Activated CD4-positive, CD25-positive, alpha-beta regulatory T cell treated with anti-CD3 and anti-CD28 coated beads, Interleukin-2, amount 50 U/mL, for 16 hours (primary cell): ENCODE results near the gene TMEM91.
"Not testable (repeated sequence)": the region's sequence is repeated elsewhere in the genome, so short reads cannot be mapped to it uniquely, and the experiment has no call there.

ENCODE experiments used
- DNase-seq: peaks from one replicate; pipeline ENCODE4 v3.0.0-alpha.2; 2020; ENCODE audit warnings: low read depth, low spot score

TMEM91 gene

DNA sequence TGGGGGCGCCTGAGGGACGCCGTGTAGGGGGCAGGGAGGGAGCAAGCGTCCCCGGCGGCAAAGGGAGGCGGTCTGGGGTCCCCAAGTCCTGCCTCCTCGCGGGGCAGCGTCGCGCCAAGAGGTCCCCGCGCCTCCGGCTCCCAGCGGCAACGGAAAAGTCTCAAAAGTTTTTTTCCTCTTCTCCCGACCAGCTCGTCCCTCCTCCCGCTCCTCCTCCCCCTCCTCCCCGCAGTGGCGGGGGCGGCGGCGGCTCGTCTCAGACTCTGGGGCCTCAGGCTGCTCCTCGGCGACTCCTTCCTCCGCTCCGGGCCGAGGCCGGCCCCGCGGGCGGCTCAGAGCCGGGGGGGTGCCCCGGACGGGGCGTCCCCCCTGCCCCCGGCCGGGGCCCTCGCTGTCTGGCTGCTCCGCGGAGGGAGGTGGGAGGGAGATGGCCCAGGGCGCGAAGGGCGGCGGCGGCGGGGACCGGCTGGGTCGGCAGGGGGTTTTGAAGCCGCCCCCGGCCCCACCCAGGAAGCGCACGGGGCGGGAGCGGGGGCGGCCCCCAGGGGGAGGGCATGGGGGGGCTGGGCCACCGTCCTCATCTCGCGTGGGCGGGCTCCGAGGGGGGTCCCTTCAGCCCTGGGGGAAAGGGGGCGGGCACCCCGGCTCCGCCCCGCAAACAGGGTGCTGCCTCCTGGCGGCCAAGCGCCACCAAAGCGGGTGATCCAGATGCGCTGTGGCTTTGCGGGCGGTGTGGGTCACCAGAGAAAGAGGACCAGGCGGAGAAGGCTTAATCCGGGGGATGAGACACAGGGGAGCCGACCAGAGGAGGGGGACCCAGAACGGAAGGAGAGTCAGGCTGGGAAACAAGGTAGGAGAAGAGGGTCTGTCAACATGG lies 22.6 kb upstream of the TMEM91 start, which contains the start of gene TGFB1:
TGFB1 (minus strand) TSS at position 457 of the 877 bp plus-strand sequence. CDS start 878 bp downstream, outside the sequence.
- peak; percentile 89 for DNase-seq

DNA sequence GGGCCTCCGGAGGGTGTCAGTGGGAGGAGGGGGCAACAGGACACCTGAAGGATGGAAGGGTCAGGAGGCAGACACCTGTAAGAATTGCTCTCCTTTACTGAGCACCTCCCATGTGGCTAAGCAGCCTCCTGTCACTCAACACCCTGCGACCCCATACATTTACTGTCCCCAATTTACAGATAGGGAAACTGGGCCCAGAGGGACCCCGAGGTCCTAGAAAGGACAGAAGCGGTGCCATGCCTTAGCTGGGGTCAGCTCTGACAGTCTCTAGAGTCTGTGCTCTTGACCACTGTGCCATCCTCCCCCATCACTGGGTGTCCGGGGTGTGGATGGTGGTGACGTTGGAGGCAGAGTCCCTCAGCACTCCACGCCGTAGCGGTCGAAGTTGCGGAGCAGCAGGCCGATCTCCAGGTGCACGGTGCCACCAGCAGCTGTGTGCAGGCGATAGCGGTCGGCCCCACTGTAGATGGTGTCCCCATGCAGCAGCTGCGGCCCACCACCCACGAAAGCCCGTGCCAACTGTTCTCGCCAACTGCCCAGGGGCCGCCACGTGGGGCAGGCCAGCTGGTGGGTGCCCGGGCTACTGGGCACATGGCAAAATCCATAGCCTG lies 21.9 kb upstream of the TMEM91 start:
- no peak for DNase-seq

DNA sequence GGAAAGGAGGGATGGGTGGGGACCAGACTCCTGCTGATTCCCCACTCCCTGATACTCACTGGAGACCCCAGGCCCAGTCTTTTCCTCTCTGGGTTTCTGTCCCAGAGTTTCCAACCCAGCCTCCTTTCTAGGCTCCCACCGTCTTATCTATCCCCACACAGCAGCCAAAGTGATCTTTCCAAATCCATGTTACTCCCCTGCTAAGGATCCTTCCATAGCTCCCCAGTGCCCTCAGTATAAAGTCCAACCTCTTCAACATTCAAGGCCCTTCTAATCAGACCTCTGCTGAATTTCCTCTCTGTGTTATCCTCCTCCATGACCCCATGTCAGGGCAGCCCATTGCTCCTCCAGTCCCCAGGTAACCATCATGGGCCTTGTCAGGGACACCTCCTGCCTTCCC lies 21.3 kb upstream of the TMEM91 start:
- DNase-seq = no peak

DNA sequence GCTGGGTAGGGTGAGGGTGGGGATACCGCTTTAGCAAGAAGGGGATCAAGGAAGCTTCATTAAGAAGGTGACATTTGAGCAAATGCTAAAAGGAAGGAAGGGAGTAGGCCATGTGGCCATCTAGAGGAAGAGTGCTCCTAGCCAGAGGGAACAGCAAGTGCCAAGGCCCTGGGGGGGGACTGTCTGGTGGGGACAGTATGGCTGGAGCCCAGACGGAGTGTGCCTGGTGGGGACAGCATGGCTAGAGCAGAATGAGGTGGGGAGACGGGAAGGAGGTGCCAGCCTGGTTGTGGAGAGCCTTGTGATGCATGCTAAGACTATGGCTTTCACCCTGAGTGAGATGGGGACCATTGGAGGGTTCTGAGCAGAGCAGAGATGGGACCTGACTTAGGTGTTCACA lies 20.5 kb upstream of the TMEM91 start:
- DNase-seq = no peak

DNA sequence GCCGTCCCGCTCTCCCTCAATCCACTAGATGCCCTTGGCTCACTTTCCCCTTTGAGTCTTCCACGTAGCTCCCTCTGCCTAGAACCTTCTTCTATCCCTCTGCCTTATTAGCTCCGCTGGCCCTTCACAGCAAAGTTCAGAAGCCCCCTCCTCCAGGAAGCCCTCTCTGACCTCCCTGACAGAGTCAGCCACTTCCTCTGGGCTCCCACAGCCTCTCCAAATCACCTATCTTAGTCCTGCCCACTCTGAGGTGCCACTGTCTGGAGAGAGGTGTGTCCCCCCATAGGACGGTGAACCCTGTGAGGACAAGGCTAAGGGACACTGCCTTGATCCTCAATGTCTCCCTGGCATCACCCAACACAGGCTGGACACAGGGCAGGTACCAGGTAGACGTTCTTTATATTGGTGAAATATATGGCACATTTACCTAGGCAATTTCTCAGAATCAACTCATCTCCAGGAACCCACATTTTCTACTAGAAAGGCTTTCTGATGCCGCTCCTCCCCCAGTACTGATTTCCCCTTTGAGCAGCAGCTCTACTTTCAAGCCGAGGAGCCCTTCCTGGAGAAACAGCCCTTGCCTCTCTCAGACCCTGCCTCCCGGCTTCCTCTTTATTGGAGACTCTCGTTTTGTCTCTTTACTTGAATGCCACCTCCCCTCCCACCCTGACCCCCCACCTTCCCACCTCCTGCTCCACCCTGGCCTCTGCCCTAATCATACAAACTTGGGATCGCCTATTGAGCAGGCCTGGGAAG lies 19.2 kb upstream of the TMEM91 start:
- DNase-seq = no peak

DNA sequence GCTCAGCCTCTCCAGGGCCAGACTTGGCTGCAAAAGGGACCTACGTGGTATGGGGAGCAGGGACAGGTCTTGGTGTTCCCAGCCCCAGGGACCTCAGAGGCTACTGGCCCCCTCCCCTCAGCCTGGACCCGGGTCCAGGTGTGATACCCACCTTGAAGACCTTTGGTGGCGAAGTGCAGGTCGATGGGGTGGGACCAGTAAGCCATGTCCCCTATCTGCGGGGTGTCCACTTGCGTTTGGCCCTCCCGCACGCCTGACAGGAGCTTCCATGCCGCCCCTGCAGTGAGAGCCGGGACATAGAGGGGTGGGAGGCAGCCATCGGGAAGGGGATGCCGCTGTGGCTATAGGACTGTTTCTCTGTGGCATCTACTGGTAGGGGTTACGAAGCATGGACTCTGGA lies 18.6 kb upstream of the TMEM91 start:
- DNase-seq = no peak

DNA sequence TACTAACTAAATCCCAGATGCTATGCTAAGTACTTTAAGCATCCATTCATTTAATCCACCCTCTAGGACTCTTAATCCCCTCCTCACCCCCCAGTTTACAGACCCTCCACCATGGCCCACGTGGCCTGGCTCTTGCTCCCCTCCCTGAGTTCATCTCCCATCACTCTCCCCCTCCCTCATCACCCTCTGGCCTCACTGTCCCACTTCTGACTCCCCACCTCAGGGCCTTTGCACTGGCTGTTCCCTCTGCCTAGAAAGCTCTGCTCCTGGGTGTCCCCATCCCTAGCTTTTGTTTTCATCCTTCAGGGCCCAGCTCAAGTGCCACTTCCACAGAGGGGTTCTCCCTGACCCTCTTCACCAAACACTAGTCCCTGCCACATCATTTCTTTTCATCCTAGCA lies 16.6 kb upstream of the TMEM91 start:
- no peak for DNase-seq

DNA sequence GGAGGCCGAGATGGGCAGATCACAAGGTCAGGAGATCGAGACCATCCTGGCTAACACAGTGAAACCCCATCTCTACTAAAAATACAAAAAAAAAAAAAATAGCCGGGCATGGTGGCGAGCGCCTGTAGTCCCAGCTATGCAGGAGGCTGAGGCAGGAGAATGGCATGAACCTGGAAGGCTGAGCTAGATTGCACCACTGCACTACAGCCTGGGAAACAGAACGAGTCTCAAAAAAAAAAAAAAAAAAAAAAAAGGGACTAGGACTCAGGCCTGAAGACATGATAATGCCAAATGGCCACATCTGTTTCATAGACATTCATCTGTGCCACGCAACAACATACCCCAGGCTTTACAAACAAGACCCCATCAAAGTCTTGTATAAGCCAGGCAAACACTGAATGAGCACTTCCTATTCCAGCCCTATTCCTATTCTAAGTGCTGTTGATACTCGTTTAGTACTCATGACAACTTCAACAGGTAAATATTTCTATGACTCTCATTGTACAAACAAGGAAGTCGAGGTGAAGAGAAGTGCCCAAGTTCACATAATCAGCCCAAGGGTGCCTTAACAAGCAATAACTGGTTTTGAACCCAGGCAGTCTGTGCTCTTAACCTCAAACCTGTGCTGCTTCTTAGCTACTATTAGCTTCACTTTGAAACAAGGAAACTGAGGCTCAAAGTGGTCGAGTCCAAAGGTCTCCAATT lies 14.0 kb upstream of the TMEM91 start:
- DNase-seq = no peak

DNA sequence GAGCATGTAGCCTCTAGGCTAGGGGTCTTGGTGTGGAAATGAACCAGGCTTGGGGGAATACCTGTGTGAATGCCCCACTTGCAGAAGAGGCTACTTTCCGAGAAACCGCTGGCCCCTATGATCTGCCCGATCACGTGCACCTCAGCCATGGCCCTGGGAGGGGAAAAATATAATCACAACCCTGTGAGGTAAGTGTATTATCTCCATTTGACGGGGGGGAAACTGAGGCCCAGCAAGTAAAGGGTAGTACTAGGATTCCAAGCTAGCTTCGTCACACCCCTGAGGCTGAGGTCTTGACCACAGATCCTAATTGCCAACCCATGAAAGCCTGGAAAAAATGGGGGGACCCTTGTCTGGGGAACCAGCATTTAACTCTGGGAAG lies 13.0 kb upstream of the TMEM91 start:
- no peak for DNase-seq

DNA sequence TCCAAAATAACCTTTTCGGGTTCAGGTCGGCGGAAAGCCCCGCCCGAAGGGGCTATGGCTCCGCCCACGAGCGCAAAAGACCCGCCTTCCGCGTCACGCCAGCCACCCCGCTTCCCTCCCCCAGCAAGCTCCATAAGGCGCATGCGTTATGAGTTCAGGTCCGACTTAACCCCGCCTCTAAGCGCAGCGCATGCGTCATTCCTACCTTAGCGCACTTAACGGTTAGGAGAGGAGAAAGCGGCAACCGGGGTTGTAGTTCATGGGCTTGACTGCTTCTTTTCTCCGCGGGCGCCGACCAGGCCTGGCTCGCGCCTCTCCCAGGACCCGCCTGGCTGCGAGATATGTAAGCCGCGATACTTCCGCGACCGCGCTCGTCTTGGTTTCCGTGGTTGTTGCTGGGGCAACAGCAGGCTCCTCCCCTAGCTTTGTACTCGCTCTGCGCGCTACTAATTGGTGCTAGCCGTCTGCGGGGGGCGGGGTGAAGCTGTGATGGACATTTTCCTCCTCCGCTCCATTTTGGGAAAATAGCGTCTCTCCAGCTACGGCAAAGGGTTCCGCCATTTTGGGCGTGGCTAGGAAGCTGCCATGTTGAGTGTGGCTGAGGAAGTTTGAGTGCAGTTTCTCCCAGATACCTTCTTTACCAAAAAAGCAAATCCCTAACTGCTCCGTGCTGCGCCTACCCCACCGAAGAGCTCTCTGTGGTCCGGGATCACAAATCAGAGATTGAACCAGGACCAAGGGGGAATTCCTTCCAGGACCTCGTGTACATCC lies 12.4 kb upstream of the TMEM91 start, which contains the start of gene B9D2:
B9D2 (minus strand) TSS at position 397 of the 771 bp plus-strand sequence. CDS start 630 bp downstream, outside the sequence.
- DNase-seq = peak; percentile 95

DNA sequence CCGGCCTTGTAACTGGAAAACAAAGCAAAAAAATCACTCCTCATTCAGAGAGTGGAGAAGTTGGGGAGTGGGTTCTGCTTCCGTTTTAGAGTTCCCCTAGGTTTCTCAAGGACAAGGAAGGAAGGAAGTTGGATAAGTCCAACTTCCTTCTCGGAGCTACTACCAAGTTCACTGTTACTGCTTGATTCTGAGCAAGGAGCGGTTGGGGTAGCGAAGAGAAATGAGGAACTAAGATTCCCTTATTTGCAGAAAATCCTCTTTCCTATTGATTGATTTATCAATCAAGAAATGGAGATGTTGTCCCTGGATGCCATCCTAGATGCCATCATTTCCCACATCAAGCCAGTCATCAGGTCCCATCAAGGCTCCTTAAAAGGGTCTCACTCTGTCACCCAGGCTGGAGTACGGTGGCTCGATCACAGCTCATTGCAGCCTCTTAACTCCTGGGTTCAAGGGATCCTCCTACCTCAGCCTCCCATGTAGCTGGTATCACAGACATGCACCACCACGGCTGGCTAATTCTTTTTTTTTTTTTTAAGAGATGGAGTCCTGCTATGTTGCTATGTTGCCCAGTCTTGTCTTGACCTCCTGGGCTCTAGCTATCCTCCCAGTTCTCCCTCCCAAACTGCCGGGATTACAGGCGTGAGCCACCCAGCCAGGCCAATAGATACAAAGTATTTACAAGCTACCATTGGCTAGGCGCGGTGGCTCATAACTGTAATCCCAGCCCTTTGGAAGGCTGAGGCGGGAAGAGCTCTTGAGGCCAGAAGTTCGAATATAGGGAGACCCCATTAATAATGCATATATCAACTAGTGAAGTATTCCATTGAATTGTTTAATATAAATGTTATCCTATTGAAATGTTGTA lies 11.6 kb upstream of the TMEM91 start:
- DNase-seq = no peak

DNA sequence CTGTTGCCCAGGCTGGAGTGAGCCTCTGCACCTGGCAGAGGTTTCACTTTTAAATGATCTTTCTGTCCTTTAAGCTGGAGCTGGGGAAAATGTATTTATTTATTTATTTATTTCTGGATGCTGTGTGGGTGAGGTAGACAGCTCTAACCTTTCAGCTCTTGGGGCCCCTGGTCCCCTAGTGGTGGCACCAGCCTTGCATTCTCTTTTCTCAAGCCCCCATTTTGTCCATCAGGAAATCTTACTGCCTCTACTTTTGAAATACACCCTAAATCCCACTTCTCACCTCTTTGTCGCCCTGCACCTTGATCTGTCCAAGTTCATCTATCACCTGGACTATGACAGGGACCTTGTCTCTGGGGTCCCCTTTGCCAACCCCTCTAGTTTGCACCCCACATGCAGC lies 10.2 kb upstream of the TMEM91 start:
- DNase-seq = no peak

DNA sequence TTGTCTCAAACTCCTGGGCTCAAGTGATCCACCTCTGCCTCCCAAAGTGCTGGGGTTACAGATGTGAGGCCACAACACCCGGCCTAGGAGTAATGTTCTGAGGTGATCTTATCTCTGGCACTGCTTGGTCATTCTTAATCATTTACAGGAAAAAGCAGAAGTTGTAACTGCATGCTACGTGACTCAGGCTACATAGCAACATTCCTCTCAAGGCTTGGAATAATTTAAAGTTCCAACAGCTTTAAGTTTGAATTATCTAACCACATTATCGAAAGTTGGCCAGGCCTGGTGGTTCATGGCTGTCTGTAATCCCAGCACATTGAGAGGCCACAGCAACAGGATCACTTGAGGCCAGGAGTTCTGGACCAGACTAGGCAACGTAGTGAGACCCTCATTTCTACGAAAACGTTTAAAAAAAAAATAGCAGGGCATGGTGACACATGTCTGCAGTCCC lies 8.5 kb upstream of the TMEM91 start:
- no peak for DNase-seq

DNA sequence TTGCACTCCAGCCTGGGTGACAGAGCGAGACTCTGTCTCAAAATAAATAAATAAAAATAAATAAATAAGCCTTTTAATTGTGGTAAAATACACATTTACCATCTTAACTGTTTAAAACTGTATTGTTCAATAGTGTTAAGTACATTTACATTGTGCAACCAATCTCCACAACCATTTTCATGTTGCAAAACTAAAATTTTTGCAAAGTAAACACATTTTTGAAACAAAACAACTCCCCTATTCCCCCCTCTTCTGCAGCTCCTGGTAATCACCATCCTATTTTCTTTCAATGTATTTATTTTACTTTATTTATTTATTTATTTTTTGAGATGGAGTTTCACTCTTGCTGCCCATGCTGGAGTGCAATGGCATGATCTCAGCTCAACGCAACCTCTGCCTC lies 6.6 kb upstream of the TMEM91 start:
- no peak for DNase-seq

DNA sequence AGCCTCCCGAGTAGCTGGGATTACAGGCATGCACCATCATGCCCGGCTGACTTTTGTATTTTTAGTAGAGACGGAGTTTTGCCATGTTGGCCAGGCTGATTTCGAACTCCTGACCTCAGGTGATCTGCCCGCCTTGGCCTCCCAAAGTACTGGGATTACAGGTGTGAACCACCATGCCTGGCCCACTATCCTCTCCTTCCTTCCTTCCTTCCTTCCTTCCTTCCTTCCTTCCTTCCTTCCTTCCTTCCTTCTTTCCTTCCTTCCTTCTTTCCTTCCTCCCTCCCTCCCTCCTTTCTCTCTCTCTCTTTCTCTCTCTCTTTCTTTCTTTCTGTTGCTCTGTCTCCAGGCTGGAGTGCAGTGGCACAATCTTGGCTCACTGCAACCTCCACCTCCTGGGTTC lies 5.2 kb upstream of the TMEM91 start:
- DNase-seq = not testable (repeated sequence)

DNA sequence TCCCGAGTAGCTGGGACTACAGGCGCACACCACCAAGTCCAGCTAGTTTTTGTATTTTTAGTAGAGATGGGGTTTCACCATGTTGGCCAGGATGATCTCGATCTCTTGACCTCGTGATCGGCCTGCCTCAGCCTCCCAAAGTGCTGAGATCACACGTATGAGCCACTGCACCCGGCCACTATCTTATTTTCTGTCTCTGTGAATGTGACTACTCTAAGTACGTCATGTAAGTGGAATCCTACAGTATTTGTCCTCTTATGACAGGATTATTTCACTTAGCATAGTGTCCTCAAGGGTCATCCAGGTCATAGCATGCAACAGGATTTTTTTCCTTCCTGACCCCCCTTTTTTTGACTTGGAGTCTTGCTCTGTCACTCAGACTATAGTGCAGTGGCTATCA lies 4.8 kb upstream of the TMEM91 start:
- no peak for DNase-seq

DNA sequence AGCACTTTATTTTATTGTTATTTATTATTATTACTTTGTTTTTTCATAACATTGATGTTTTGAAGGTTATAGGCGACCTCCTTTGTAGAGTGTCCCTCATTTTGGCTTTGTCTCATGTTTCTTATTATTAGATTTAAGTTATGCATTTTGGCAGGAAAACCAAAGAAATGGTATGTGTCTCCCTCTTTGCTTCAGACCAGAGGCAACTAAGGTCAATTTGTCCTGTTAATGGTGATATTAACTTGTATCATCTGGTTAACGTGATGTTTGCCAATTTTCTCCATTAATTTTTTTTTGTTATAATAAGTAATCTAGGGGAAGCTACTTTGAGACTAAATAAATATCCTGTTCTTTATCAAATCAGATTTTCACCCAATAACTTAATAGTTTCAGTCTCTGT lies 3.8 kb upstream of the TMEM91 start:
- DNase-seq = no peak

DNA sequence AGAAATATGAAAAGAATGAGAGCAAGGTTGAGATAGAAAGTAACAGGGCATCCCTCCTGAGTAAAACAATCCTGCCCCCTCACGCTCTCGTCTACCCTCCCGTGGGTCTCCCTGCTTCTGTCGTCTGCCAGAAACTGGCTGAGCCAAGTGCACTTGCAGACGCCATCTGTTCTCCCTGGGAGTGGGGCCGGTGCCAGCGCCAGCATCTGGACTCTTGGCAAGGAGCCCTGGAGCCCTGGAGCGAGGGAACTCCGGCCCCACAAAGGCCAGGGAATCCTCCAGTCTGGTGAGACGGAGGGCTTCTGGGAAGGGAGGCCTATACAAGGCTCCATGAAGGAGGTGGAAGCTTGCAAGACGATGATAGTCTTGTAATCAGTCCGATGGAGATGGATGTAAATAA lies 2.3 kb upstream of the TMEM91 start:
- DNase-seq = no peak

DNA sequence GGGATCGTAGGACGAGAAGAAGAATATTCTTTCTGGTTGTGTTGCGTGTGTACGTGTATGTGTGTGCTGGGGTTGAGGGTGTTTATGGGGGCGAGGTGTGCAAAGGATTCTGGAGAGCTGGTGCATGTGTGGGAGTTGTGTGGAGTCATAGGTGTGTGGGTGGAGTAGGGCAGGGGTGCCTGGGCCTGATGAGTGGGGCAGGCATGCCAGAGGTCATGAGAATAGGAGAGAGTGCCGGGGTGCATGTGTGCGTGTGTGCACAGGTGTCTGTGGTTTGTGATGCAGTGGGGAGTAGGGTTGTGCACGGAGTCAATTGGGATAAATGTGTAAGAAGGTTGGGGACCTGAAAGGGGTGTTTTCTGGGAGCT lies 649 bp downstream of the TMEM91 start:
- DNase-seq = no peak
